ENCODE results near the gene LPCAT1.

Gene LPCAT1

GRCh38 chr5:1415626-1416360 is 108.0 kb downstream of the LPCAT1 start:
- Histone ChIP-seq H3K27ac (no peak overlapping the region), H3K4me3 (no peak overlapping the region), H3K36me3 (ENCODE audit: insufficient read depth, low read length) (no peaks in the 10 kb centered on the region), H3K9me3 (ENCODE audit: low read depth, low read length) (no peaks in the 10 kb centered on the region), H3K9ac (ENCODE audit: insufficient read length) (no peak overlapping the region)
- TF ChIP-seq FOXP2 (optimal IDR thresholded peaks at IDR 0.05; ENCODE audit: control extremely low read depth, extremely low read length, insufficient read depth) (no peak), EZH2 (IDR thresholded peaks at IDR 0.05) (no peak), POLR2AphosphoS5 (IDR thresholded peaks at IDR 0.05; ENCODE audit: borderline replicate concordance, low read depth, low read length) (no peak)
- no peak for DNase-seq (ENCODE audit: low read depth, low spot score)

- no peak for TF ChIP-seq EZH2 (IDR thresholded peaks at IDR 0.05)
- TF ChIP-seq FOXP2 (optimal IDR thresholded peaks at IDR 0.05; ENCODE audit: control extremely low read depth, extremely low read length, insufficient read depth), result no peak
- TF ChIP-seq POLR2AphosphoS5 (IDR thresholded peaks at IDR 0.05; ENCODE audit: borderline replicate concordance, low read depth, low read length), result no peak
- no peak overlapping the region for H3K27ac ChIP-seq
- H3K9me3 ChIP-seq (ENCODE audit: low read depth, low read length), result no peaks in the 10 kb centered on the region
- no peak overlapping the region for H3K9ac ChIP-seq (ENCODE audit: insufficient read length)
- no peaks in the 10 kb centered on the region for H3K36me3 ChIP-seq (ENCODE audit: insufficient read depth, low read length)
- no peak for DNase-seq (ENCODE audit: low read depth, low spot score)
- no peak overlapping the region for H3K4me3 ChIP-seq
Observed at GRCh38 chr5:1415059-1415425, 108.7 kb downstream of the LPCAT1 start.

- Histone ChIP-seq H3K27ac (no peak overlapping the region), H3K36me3 (ENCODE audit: insufficient read depth, low read length) (no peaks in the 10 kb centered on the region), H3K9me3 (ENCODE audit: low read depth, low read length) (no peaks in the 10 kb centered on the region), H3K4me3 (no peak overlapping the region), H3K9ac (ENCODE audit: insufficient read length) (no peak overlapping the region)
- TF ChIP-seq EZH2 (IDR thresholded peaks at IDR 0.05) (no peak), FOXP2 (optimal IDR thresholded peaks at IDR 0.05; ENCODE audit: control extremely low read depth, extremely low read length, insufficient read depth) (no peak), POLR2AphosphoS5 (IDR thresholded peaks at IDR 0.05; ENCODE audit: borderline replicate concordance, low read depth, low read length) (no peak)
- DNase-seq (ENCODE audit: low read depth, low spot score), result no peak
Observed at GRCh38 chr5:1414311-1415058, 109.3 kb downstream of the LPCAT1 start.

- H3K9me3 ChIP-seq (ENCODE audit: low read depth, low read length), result no peaks in the 10 kb centered on the region
- TF ChIP-seq EZH2 (IDR thresholded peaks at IDR 0.05) (no peak), POLR2AphosphoS5 (IDR thresholded peaks at IDR 0.05; ENCODE audit: borderline replicate concordance, low read depth, low read length) (no peak), FOXP2 (optimal IDR thresholded peaks at IDR 0.05; ENCODE audit: control extremely low read depth, extremely low read length, insufficient read depth) (no peak)
- H3K4me3 ChIP-seq, result no peak overlapping the region
- H3K9ac ChIP-seq (ENCODE audit: insufficient read length), result no peak overlapping the region
- no peak overlapping the region for H3K27ac ChIP-seq
- no peak for DNase-seq (ENCODE audit: low read depth, low spot score)
- H3K36me3 ChIP-seq (ENCODE audit: insufficient read depth, low read length), result no peaks in the 10 kb centered on the region
Observed at GRCh38 chr5:1413611-1414241, 110.0 kb downstream of the LPCAT1 start.

GRCh38 chr5:1413211-1413610 is 110.5 kb downstream of the LPCAT1 start:
- Histone ChIP-seq H3K27ac (no peak overlapping the region), H3K9me3 (ENCODE audit: low read depth, low read length) (no peaks in the 10 kb centered on the region), H3K4me3 (no peak overlapping the region), H3K9ac (ENCODE audit: insufficient read length) (no peak overlapping the region), H3K36me3 (ENCODE audit: insufficient read depth, low read length) (no peaks in the 10 kb centered on the region)
- DNase-seq (ENCODE audit: low read depth, low spot score), result no peak
- TF ChIP-seq EZH2 (IDR thresholded peaks at IDR 0.05) (no peak), FOXP2 (optimal IDR thresholded peaks at IDR 0.05; ENCODE audit: control extremely low read depth, extremely low read length, insufficient read depth) (no peak), POLR2AphosphoS5 (IDR thresholded peaks at IDR 0.05; ENCODE audit: borderline replicate concordance, low read depth, low read length) (no peak)

GRCh38 chr5:1412621-1413020 is 111.1 kb downstream of the LPCAT1 start:
- Histone ChIP-seq H3K9me3 (ENCODE audit: low read depth, low read length) (no peaks in the 10 kb centered on the region), H3K4me3 (no peak overlapping the region), H3K27ac (no peak overlapping the region), H3K36me3 (ENCODE audit: insufficient read depth, low read length) (no peaks in the 10 kb centered on the region), H3K9ac (ENCODE audit: insufficient read length) (no peak overlapping the region)
- TF ChIP-seq POLR2AphosphoS5 (IDR thresholded peaks at IDR 0.05; ENCODE audit: borderline replicate concordance, low read depth, low read length) (no peak), EZH2 (IDR thresholded peaks at IDR 0.05) (no peak), FOXP2 (optimal IDR thresholded peaks at IDR 0.05; ENCODE audit: control extremely low read depth, extremely low read length, insufficient read depth) (no peak)
- no peak for DNase-seq (ENCODE audit: low read depth, low spot score)

- no peak for DNase-seq (ENCODE audit: low read depth, low spot score)
- TF ChIP-seq FOXP2 (optimal IDR thresholded peaks at IDR 0.05; ENCODE audit: control extremely low read depth, extremely low read length, insufficient read depth) (no peak), EZH2 (IDR thresholded peaks at IDR 0.05) (no peak)
Observed at GRCh38 chr5:1412163-1412562, 111.6 kb downstream of the LPCAT1 start.

More at GRCh38 chr5:1412163-1412562, 111.6 kb downstream of the LPCAT1 start:
- Histone ChIP-seq H3K27ac (no peak overlapping the region), H3K4me3 (no peak overlapping the region), H3K36me3 (ENCODE audit: insufficient read depth, low read length) (no peaks in the 10 kb centered on the region), H3K9ac (ENCODE audit: insufficient read length) (no peak overlapping the region), H3K9me3 (ENCODE audit: low read depth, low read length) (no peaks in the 10 kb centered on the region)

Data from SK-N-MC (cell line).